Natural killer cell (primary cell): ENCODE results near the gene TMEM117. TPM values are rescaled to one million over a fixed set of nuclear protein-coding genes. Genes with fewer than 3 reads are reported as not detected.

Experiments used
- ATAC-seq, 3 donors: fragments of 150-1000 bp in 2 of 3; fragments of 200-7000 bp in 1 of 3; cut with Tn5 transposase; 1 replicate in 1 of 3; 2 replicates in 2 of 3; pipeline ENCODE4 v1.10.0; 2021; ENCODE audit warnings: mild to moderate bottlenecking in 2 of 3, moderate library complexity in 2 of 3
- DNase-seq, 2 donors: peaks; one replicate each; pipeline versions ENCODE4 v3.0.0 to v3.0.0-alpha.2; 2013 to 2021; ENCODE audit warnings: mixed read lengths in 1 of 2
- H3K27ac ChIP-seq: one replicate; pipeline ENCODE4 v1.5.1; 2013; ENCODE audit warnings: mild to moderate bottlenecking, low read length
- H3K27me3 ChIP-seq: one replicate; pipeline ENCODE4 v1.6.1; 2013; ENCODE audit warnings: low read length; ENCODE audit not compliant: control insufficient read depth, insufficient read depth
- H3K36me3 ChIP-seq: one replicate; pipeline ENCODE4 v1.6.1; 2013; ENCODE audit warnings: low read length; ENCODE audit not compliant: control insufficient read depth, insufficient read depth
- H3K4me1 ChIP-seq: one replicate; pipeline ENCODE4 v1.6.1; 2013; ENCODE audit warnings: low read length; ENCODE audit not compliant: control insufficient read depth, insufficient read depth
- H3K4me3 ChIP-seq: one replicate; pipeline ENCODE4 v1.5.1; 2013; ENCODE audit warnings: low read length
- H3K9me3 ChIP-seq: one replicate; pipeline ENCODE4 v1.6.1; 2013; ENCODE audit warnings: low read length; ENCODE audit not compliant: control insufficient read depth, insufficient read depth
- H3K27ac Mint-ChIP-seq, 2 donors: one replicate each; pipeline ENCODE4 v1.8.0; 2022; ENCODE audit warnings: mild to moderate bottlenecking in 2 of 2, mixed read lengths in 2 of 2, moderate library complexity in 1 of 2
- H3K27me3 Mint-ChIP-seq, 2 donors: one replicate each; pipeline ENCODE4 v1.8.0; 2022; ENCODE audit warnings: low read depth in 2 of 2, mixed read lengths in 2 of 2
- H3K36me3 Mint-ChIP-seq: one replicate; pipeline ENCODE4 v1.8.0; 2022; ENCODE audit warnings: mixed read lengths
- H3K4me1 Mint-ChIP-seq, 2 donors: one replicate each; pipeline ENCODE4 v1.8.0; 2022; ENCODE audit warnings: mixed read lengths in 2 of 2
- H3K4me3 Mint-ChIP-seq: one replicate; pipeline ENCODE4 v1.8.0; 2022; ENCODE audit warnings: mild to moderate bottlenecking, moderate library complexity, mixed read lengths
- H3K9me3 Mint-ChIP-seq, 2 donors: one replicate each; pipeline ENCODE4 v1.8.0; 2022; ENCODE audit warnings: mixed read lengths in 2 of 2
- CTCF ChIP-seq: fragments of 200-600 bp; IDR thresholded peaks from one replicate; pipeline ENCODE4 v1.8.0; 2022; ENCODE audit warnings: antibody characterized with exemption
- WGBS: methylation state at CpG from one replicate; pipeline ENCODE4 v1.1.7; 2013; ENCODE audit warnings: missing lambda C conversion rate; ENCODE audit not compliant: insufficient coverage; 5-methylcytosine and 5-hydroxymethylcytosine counted together
- intact Hi-C: fragments of 100-400 bp; cut with micrococcal nuclease; formaldehyde crosslinking; loops from one replicate; pipeline ENCODE4 v1.14.2; 2022
- total RNA-seq, 4 donors: library from RNA; stranded (reverse); fragments of 120-200 nt in 1 of 4; gene quantifications; one replicate each; pipeline versions ENCODE4 v1.2.3 to v1.2.4, GENCODE V29; 2013 to 2022

TMEM117 gene
- total RNA-seq, 3 donors from 2014 or later (not counting 1 experiment from before 2014, with no cell fraction given), result 7.1 to 8.1 (median 7.9) TPM

GRCh38 chr12:44342371-44342770, 506.5 kb downstream of the TMEM117 start:
- Histone ChIP-seq H3K27me3 (no peaks in the 10 kb centered on the region), H3K4me3 (no peak overlapping the region), H3K4me1 (no peaks in the 10 kb centered on the region), H3K27ac (no peak overlapping the region), H3K36me3 (no peaks in the 10 kb centered on the region), H3K9me3 (no peaks in the 10 kb centered on the region)
- no peak for TF ChIP-seq CTCF
- H3K4me3 Mint-ChIP-seq, result no peak overlapping the region
- peaks cover 9 to 13% of the 10 kb centered on the region in 2 donors for H3K9me3 Mint-ChIP-seq
- intact Hi-C loops, result no loop called here
- H3K27me3 Mint-ChIP-seq, result no peaks in the 10 kb centered on the region
- ATAC-seq (no peak), DNase-seq (no peak)
- H3K27ac Mint-ChIP-seq, result no peak overlapping the region
- no peaks in the 10 kb centered on the region for H3K4me1 Mint-ChIP-seq
- H3K36me3 Mint-ChIP-seq, result no peaks in the 10 kb centered on the region

GRCh38 chr12:44347145-44347544, 511.3 kb downstream of the TMEM117 start:
- no peaks in the 10 kb centered on the region for H3K9me3 ChIP-seq
- H3K4me1 ChIP-seq, result no peaks in the 10 kb centered on the region
- H3K36me3 ChIP-seq, result no peaks in the 10 kb centered on the region
- Mint-ChIP-seq H3K4me3 (no peak overlapping the region), H3K9me3 (peaks cover 3 to 9% of the 10 kb centered on the region in 2 donors), H3K27ac (no peak overlapping the region), H3K4me1 (no peaks in the 10 kb centered on the region), H3K36me3 (no peaks in the 10 kb centered on the region), H3K27me3 (no peaks in the 10 kb centered on the region)
- intact Hi-C loops, result no loop called here
- no peak overlapping the region for H3K4me3 ChIP-seq
- ATAC-seq (no peak), DNase-seq (no peak)
- no peak overlapping the region for H3K27ac ChIP-seq
- no peak for TF ChIP-seq CTCF
- H3K27me3 ChIP-seq, result no peaks in the 10 kb centered on the region

- ATAC-seq, result no peak
- Histone ChIP-seq H3K9me3 (no peaks in the 10 kb centered on the region), H3K27ac (no peak overlapping the region), H3K36me3 (no peaks in the 10 kb centered on the region), H3K4me3 (no peak overlapping the region), H3K4me1 (no peaks in the 10 kb centered on the region), H3K27me3 (no peaks in the 10 kb centered on the region)
- Mint-ChIP-seq H3K9me3 (peaks cover 4 to 10% of the 10 kb centered on the region in 2 donors), H3K27ac (no peak overlapping the region), H3K27me3 (no peaks in the 10 kb centered on the region), H3K4me1 (no peaks in the 10 kb centered on the region), H3K36me3 (no peaks in the 10 kb centered on the region), H3K4me3 (no peak overlapping the region)
- DNase-seq, result no peak
- WGBS, result no CpG with 5 or more reads among the region's 2 CpGs
- intact Hi-C loops, result no loop called here
- no peak for TF ChIP-seq CTCF
These were observed 521.6 kb downstream of the TMEM117 start for GRCh38 chr12:44357494-44357893.

- no peaks in the 10 kb centered on the region for H3K4me1 Mint-ChIP-seq
- Histone ChIP-seq H3K27ac (no peak overlapping the region), H3K4me3 (no peak overlapping the region), H3K4me1 (no peaks in the 10 kb centered on the region), H3K27me3 (no peaks in the 10 kb centered on the region), H3K9me3 (no peaks in the 10 kb centered on the region), H3K36me3 (no peaks in the 10 kb centered on the region)
- intact Hi-C loops, result no loop called here
- no peak overlapping the region for H3K4me3 Mint-ChIP-seq
- H3K9me3 Mint-ChIP-seq, result peaks cover 4 to 10% of the 10 kb centered on the region in 2 donors
- no peak for DNase-seq
- no peak for TF ChIP-seq CTCF
- no peak for ATAC-seq
- WGBS, result no CpG with 5 or more reads among the region's 1 CpG
- H3K27me3 Mint-ChIP-seq, result no peaks in the 10 kb centered on the region
- H3K27ac Mint-ChIP-seq, result no peak overlapping the region
- H3K36me3 Mint-ChIP-seq, result no peaks in the 10 kb centered on the region
These were observed 522.8 kb downstream of the TMEM117 start for GRCh38 chr12:44358636-44359035.
